Neural cell (in vitro differentiated cells): Measurements from ENCODE around the gene CXCL9. TPM values are rescaled to one million over a fixed set of nuclear protein-coding genes. Genes with fewer than 3 reads are reported as not detected.

Experiments
- H2AFZ ChIP-seq: fragments of 200-600, 300-800 bp; sonication (generic), shearing (Covaris generic); 2 replicates; pipeline ENCODE4 v1.6.0; 2014; ENCODE audit warnings: low read depth, mild to moderate bottlenecking, antibody characterized with exemption, low read length, moderate library complexity
- H3F3A ChIP-seq: fragments of 200-600 bp; shearing (Covaris generic); 2 replicates; pipeline ENCODE4 v1.6.1; 2016; ENCODE audit warnings: mild to moderate bottlenecking, moderate library complexity, mixed read lengths, antibody characterized with exemption, low read length; ENCODE audit not compliant: insufficient read depth, poor library complexity, severe bottlenecking
- H3K27ac ChIP-seq: fragments of 200-600, 300-800 bp; sonication (generic), shearing (Covaris generic); 2 replicates; pipeline ENCODE4 v1.5.1; 2014; ENCODE audit warnings: mild to moderate bottlenecking, low read length, moderate library complexity
- H3K27me3 ChIP-seq: fragments of 300-800, 200-600 bp; sonication (generic), shearing (Covaris generic); 2 replicates; pipeline ENCODE4 v1.6.0; 2014; ENCODE audit warnings: mild to moderate bottlenecking, low read depth, low read length, moderate library complexity; ENCODE audit not compliant: insufficient read depth
- H3K36me3 ChIP-seq: fragments of 300-800, 200-600 bp; sonication (generic), shearing (Covaris generic); 2 replicates; pipeline ENCODE4 v1.5.1; 2014; ENCODE audit warnings: mild to moderate bottlenecking, antibody characterized with exemption, low read length, moderate library complexity; ENCODE audit not compliant: insufficient read depth
- H3K4me2 ChIP-seq: fragments of 300-800, 200-600 bp; sonication (generic), shearing (Covaris generic); 2 replicates; pipeline ENCODE4 v1.6.0; 2014; ENCODE audit warnings: mild to moderate bottlenecking, low read length
- H3K4me3 ChIP-seq: fragments of 300-800, 200-600 bp; sonication (generic), shearing (Covaris generic); 2 replicates; pipeline ENCODE4 v1.5.1; 2014; ENCODE audit warnings: mild to moderate bottlenecking, low read length, moderate library complexity
- H3K79me2 ChIP-seq: fragments of 200-600 bp; shearing (Covaris generic); replicated peaks from 2 replicates; pipeline ENCODE4 v1.6.0; 2014; ENCODE audit warnings: mild to moderate bottlenecking, low read length, moderate library complexity; ENCODE audit not compliant: insufficient read depth
- H3K9ac ChIP-seq: fragments of 300-800, 200-600 bp; sonication (generic), shearing (Covaris generic); 2 replicates; pipeline ENCODE4 v1.6.1; 2016; ENCODE audit warnings: mild to moderate bottlenecking, low read length, mixed read lengths
- H3K9me2 ChIP-seq: fragments of 200-600 bp; shearing (Covaris generic); 2 replicates; pipeline ENCODE4 v1.6.1; 2016; ENCODE audit warnings: mild to moderate bottlenecking, low read length, mixed read lengths; ENCODE audit not compliant: insufficient read depth
- H3K9me3 ChIP-seq: fragments of 200-600, 300-800 bp; sonication (generic), shearing (Covaris generic); 2 replicates; pipeline ENCODE4 v1.6.1; 2016; ENCODE audit warnings: mild to moderate bottlenecking, mixed run types, low read length, moderate library complexity, mixed read lengths
- H4K20me1 ChIP-seq: fragments of 200-600 bp; shearing (Covaris generic); 2 replicates; pipeline ENCODE4 v1.6.1; 2016; ENCODE audit warnings: mild to moderate bottlenecking, mixed run types; ENCODE audit not compliant: insufficient read depth
- EP300 ChIP-seq: fragments of 450-650 bp; conservative IDR thresholded peaks from 2 replicates; pipeline ENCODE4 v1.6.1; 2014; ENCODE audit warnings: antibody characterized with exemption, mild to moderate bottlenecking, moderate library complexity; ENCODE audit not compliant: poor library complexity, severe bottlenecking
- EZH2 ChIP-seq: fragments of 200-600, 300-800 bp; shearing (Covaris generic), sonication (generic); IDR thresholded peaks from 2 replicates; pipeline ENCODE4 v1.6.1; 2014; ENCODE audit warnings: antibody characterized with exemption, low read length, borderline replicate concordance, mild to moderate bottlenecking; ENCODE audit not compliant: insufficient read depth, poor library complexity, severe bottlenecking
- MXI1 ChIP-seq: fragments of 450-650 bp; conservative IDR thresholded peaks from 2 replicates; pipeline ENCODE4 v1.6.1; 2014; ENCODE audit warnings: antibody characterized with exemption, mild to moderate bottlenecking; ENCODE audit not compliant: poor library complexity, severe bottlenecking
- POLR2AphosphoS5 ChIP-seq: IDR thresholded peaks from 2 replicates; pipeline ENCODE4 v1.6.1; 2012
- RAD21 ChIP-seq: fragments of 450-650 bp; conservative IDR thresholded peaks from 2 replicates; pipeline ENCODE4 v1.6.1; 2014; ENCODE audit warnings: antibody characterized with exemption, mild to moderate bottlenecking, moderate library complexity
- SMC3 ChIP-seq: fragments of 450-650 bp; conservative IDR thresholded peaks from 2 replicates; pipeline ENCODE4 v1.6.1; 2014; ENCODE audit warnings: antibody characterized with exemption, mild to moderate bottlenecking, moderate library complexity; ENCODE audit not compliant: poor library complexity
- TAF1 ChIP-seq: IDR thresholded peaks from 2 replicates; pipeline ENCODE4 v1.6.1; 2012; ENCODE audit warnings: low read depth
- polyA plus RNA-seq: library from polyadenylated mRNA; depleted of rRNA; stranded (reverse); fragments of >200 nt; gene quantifications from 2 replicates; pipeline ENCODE4 v1.2.3, GENCODE V29; 2014
- TF ChIP-seq, protein P1 (sequence below): fragments of 450-650 bp; IDR thresholded peaks from 2 replicates; pipeline ENCODE4 v1.5.1; 2014; ENCODE audit warnings: antibody characterized with exemption, mild to moderate bottlenecking, moderate library complexity; ENCODE audit not compliant: poor library complexity, severe bottlenecking
- TF ChIP-seq, protein P2 (sequence below): IDR thresholded peaks from 2 replicates; pipeline ENCODE4 v1.6.1; 2012; ENCODE audit warnings: borderline replicate concordance

The CXCL9 gene
- polyA plus RNA-seq, 1 donor from 2014 or later, result not detected

GRCh38 chr4:76012388-76012801, 5.1 kb upstream of the CXCL9 start:
- no peaks in the 10 kb centered on the region for H3K27me3 ChIP-seq
- no peak overlapping the region for H3K4me3 ChIP-seq
- no peak overlapping the region for H3K4me2 ChIP-seq
- no peaks in the 10 kb centered on the region for H3K36me3 ChIP-seq
- TF ChIP-seq MXI1 (no peak), EP300 (no peak), TAF1 (no peak), EZH2 (no peak), SMC3 (no peak), POLR2AphosphoS5 (no peak), RAD21 (no peak)
- TF ChIP-seq, protein P1, sequence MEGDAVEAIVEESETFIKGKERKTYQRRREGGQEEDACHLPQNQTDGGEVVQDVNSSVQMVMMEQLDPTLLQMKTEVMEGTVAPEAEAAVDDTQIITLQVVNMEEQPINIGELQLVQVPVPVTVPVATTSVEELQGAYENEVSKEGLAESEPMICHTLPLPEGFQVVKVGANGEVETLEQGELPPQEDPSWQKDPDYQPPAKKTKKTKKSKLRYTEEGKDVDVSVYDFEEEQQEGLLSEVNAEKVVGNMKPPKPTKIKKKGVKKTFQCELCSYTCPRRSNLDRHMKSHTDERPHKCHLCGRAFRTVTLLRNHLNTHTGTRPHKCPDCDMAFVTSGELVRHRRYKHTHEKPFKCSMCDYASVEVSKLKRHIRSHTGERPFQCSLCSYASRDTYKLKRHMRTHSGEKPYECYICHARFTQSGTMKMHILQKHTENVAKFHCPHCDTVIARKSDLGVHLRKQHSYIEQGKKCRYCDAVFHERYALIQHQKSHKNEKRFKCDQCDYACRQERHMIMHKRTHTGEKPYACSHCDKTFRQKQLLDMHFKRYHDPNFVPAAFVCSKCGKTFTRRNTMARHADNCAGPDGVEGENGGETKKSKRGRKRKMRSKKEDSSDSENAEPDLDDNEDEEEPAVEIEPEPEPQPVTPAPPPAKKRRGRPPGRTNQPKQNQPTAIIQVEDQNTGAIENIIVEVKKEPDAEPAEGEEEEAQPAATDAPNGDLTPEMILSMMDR, result no peak
- TF ChIP-seq, protein P2, sequence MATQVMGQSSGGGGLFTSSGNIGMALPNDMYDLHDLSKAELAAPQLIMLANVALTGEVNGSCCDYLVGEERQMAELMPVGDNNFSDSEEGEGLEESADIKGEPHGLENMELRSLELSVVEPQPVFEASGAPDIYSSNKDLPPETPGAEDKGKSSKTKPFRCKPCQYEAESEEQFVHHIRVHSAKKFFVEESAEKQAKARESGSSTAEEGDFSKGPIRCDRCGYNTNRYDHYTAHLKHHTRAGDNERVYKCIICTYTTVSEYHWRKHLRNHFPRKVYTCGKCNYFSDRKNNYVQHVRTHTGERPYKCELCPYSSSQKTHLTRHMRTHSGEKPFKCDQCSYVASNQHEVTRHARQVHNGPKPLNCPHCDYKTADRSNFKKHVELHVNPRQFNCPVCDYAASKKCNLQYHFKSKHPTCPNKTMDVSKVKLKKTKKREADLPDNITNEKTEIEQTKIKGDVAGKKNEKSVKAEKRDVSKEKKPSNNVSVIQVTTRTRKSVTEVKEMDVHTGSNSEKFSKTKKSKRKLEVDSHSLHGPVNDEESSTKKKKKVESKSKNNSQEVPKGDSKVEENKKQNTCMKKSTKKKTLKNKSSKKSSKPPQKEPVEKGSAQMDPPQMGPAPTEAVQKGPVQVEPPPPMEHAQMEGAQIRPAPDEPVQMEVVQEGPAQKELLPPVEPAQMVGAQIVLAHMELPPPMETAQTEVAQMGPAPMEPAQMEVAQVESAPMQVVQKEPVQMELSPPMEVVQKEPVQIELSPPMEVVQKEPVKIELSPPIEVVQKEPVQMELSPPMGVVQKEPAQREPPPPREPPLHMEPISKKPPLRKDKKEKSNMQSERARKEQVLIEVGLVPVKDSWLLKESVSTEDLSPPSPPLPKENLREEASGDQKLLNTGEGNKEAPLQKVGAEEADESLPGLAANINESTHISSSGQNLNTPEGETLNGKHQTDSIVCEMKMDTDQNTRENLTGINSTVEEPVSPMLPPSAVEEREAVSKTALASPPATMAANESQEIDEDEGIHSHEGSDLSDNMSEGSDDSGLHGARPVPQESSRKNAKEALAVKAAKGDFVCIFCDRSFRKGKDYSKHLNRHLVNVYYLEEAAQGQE, result no peak
- no peaks in the 10 kb centered on the region for H3K9me2 ChIP-seq
- no peak overlapping the region for H3K9ac ChIP-seq
- H4K20me1 ChIP-seq, result no peaks in the 10 kb centered on the region
- no peaks in the 10 kb centered on the region for H3K9me3 ChIP-seq
- H2AFZ ChIP-seq, result no peak overlapping the region
- H3K27ac ChIP-seq, result no peak overlapping the region
- no peaks in the 10 kb centered on the region for H3K79me2 ChIP-seq
- no peaks in the 10 kb centered on the region for H3F3A ChIP-seq

DNA sequence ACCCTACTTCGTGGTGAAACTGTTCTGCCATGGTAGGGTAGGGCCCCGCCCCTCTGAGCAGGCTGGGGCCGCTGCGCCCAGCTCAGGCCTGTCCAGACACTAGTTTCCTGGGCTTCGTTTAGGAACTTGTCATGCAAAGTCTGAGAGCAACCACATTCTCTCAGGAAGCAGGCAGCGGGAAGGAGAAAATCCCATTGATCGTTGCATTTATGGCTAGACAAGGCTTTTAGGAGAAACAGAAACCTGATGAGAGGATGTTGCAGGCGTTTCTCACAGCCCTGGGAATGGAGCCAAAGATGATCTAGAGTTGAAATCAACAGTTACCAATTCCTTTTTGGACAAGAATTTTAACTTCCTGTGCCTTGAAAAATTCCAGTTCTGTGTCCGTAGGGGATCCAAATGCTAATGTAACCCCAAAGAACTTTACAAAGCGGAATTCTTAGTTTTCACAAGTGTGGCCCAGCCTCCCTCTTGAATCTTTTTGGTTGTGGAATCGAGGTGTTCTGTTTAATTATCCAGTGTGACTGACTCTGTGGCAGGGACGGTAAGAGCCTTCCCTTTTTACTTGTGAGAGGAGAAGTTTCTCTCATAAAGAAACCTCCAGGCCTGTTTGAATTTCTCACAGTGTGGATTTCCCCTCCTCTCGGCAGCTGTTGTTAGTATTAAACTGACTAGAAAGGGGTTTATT, 4.5 kb upstream of the CXCL9 start:
- Histone ChIP-seq H2AFZ (no peak overlapping the region), H3K4me2 (no peak overlapping the region), H3K9me2 (no peaks in the 10 kb centered on the region), H3K9me3 (no peaks in the 10 kb centered on the region), H3K4me3 (no peak overlapping the region), H4K20me1 (no peaks in the 10 kb centered on the region), H3F3A (no peaks in the 10 kb centered on the region), H3K27ac (no peak overlapping the region), H3K36me3 (no peaks in the 10 kb centered on the region), H3K27me3 (no peaks in the 10 kb centered on the region), H3K9ac (no peak overlapping the region), H3K79me2 (no peaks in the 10 kb centered on the region)
- TF ChIP-seq POLR2AphosphoS5, result no peak
- TF ChIP-seq EP300, result no peak
- TF ChIP-seq, protein P1, result no peak
- no peak for TF ChIP-seq EZH2
- no peak for TF ChIP-seq RAD21
- TF ChIP-seq, protein P2, result no peak
